Stimulated activated CD8-positive, alpha-beta memory T cell treated with anti-CD3 and anti-CD28 coated beads, Interleukin-4, amount 100 ng/mL, for 24 hours (primary cell): ENCODE measurements around the gene APOL5.
"Not testable (repeated sequence)": the region's sequence is repeated elsewhere in the genome, so short reads cannot be mapped to it uniquely, and the experiment has no call there.

ENCODE experiments used
- DNase-seq: peaks from one replicate; pipeline ENCODE4 v3.0.0-alpha.2; 2020; ENCODE audit warnings: low read depth

Gene APOL5

DNA sequence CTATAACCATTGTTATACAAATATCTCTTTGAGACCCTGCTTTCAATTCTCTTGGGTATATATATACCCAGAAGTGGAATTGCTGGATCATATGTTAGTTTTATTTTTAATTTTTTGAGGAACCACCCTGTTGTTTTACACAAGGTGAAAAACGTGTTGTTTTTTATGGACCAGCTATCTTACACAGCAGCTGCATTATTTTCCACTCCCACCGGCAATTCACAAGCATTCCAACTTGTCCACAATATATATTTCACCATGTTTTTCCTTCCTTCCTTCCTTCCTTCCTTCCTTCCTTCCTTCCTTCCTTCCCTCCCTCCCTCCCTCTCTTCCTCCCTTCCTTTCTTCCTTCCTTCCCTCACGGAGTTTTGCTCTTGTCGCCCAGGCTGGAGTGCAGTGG lies 6.3 kb upstream of the APOL5 start:
- no peak for DNase-seq

DNA sequence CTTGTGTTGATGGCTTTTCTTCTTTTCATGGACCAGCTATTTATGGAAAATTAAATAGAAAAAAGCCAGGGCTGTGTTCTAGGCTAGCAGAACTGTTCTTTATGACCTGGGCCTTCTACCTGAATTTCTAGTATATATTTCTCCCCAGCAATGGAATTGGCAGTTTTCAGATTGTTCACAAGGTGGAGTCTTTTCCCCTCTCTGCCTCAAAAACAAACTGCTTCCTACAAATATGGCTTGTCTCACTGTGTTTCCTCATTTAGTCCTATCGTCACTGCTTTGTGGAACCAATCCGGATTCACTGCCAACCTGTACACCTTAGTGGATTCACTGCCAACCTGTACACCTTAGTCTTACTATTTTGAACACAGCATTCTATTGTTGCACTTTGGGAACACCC lies 5.0 kb upstream of the APOL5 start:
- DNase-seq: no peak

GRCh38 chr22:35719212-35719875 lies 1.7 kb downstream of the APOL5 start:
- DNase-seq: no peak

DNA sequence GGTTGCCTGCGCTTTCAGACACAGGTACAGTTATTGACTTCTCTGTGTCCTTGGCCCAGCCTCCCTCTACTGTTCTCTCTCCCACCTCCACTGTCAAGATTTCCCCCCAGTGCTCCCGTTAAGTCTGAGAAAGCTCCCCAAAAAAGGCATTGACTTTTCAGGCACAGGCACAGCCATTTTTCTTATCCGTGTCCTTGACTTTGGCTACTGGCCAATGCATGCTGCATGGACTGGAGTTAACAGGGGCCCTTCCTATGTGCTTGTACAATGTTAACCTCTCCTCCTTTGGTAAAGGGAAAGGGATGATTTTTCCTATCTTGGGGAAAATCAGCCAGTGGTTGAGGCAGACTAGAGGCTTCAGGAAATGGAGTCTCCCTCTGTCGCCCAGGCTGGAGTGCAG lies 4.3 kb downstream of the APOL5 start:
- no peak for DNase-seq

DNA sequence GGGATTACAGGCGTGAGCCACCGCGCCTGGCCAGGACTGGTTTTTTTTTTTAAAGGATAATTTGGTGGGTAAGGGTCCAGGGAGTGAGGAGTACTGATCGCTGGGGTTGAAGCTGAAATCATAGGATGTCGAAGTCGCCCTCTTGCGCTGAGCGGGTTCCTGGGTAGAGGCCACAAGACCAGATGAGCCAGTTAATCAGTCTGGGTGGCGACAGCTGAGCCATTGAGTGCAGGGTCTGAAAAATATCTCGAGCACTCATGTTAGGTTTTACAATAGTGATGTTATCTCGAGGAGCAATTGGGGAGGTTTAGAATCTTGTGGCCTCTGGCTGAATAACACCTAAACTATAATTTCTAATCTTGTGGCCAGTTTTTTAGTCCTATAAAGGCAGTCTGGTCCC lies 7.8 kb downstream of the APOL5 start:
- DNase-seq: no peak

GRCh38 chr22:35726398-35726797 lies 8.7 kb downstream of the APOL5 start:
- DNase-seq: no peak

- no peak for DNase-seq
These were observed 9.3 kb downstream of the APOL5 start for GRCh38 chr22:35726933-35727332.

DNA sequence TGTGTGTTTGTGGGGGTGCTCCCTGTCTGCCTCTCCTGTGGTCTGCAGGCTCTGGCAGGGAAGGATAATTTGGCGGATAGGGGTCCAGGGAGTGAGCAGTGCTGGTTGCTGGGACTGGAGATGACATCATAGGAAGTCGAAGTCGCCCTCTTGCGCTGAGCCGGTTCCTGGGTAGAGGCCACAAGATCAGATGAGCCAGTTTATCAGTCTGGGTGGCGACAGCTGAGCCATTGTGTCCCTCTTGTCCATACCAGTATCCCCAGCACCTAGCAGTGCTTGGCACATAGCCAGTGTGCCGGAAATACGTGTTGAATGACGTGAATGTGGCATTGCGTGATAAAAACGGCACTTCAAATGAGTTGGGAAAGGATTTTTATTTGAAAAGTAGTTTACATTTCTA lies 9.8 kb downstream of the APOL5 start:
- DNase-seq: no peak

DNA sequence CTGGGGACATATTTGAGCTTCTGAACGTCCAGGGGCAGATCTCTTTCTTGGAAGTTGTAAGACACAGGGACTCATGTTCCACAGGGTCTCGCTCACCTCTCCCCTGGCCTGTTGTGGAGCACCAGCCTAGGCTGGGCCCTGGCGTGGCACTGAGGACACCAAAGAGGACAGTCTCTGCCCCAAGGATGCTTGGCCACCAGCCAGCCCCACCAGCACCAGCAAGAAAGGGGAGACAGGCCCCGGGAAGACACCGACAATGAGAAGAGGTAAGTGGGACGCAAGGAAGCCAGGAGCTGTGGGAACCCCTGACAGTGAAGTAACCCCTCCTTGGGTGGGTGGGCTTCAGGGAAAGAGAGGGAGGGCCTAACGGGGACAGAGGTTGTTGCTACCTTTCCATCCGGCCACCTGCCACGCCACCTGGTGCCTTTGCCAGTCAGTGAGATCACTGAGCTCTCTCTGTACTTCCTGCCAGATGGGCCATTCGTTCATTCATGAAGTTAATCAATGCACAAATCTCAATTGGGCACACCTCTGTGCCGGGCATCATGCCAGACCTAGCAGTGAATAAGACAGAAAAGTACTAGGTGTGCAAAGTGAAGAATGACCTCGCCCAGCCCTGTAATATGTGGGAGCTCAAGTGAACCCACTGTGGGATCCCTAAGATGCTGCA lies 11.1 kb downstream of the APOL5 start:
- DNase-seq: no peak

DNA sequence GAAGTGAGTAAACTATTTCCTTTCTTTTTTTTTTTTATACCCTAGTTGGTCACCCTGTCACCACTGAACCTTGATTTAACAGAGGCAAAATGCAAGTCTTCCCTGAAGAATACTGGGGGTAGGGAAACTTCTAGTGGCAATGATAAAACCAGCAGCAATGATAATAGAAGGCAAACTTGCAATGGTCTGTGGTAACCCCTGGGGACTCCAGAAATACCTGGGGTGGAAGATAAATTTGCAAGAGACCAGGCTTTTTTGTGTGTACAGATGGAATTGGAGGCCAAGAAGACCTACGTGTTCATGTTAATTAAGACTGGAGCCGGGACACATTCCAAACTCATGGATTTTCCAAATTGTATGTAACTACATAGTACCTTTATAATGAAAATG lies 11.6 kb downstream of the APOL5 start:
- DNase-seq: no peak

DNA sequence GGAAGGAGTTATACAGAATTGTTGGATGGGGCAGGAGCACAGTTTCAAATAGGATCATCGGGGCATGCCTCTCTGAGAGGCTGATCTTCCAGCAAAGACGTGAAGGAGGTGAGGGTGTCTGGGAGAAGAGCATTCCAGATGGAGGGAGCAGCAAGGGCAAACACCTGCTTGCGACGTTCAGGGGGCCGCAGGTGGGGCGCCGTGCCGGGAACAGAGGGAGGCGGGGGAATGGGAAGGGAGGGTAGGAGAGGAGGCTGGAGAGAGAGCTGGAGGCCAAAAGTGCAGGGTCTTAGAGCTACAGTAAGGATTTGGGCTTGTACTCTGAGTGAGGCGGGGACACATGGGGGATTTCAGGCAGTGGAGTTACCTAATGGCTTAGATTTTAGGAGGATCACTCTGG lies 13.6 kb downstream of the APOL5 start:
- DNase-seq: no peak

GRCh38 chr22:35732116-35732515 lies 14.4 kb downstream of the APOL5 start:
- no peak for DNase-seq

- DNase-seq: no peak
These were observed 15.4 kb downstream of the APOL5 start for GRCh38 chr22:35733036-35733435.

GRCh38 chr22:35733791-35734516 lies 16.3 kb downstream of the APOL5 start:
- no peak for DNase-seq

DNA sequence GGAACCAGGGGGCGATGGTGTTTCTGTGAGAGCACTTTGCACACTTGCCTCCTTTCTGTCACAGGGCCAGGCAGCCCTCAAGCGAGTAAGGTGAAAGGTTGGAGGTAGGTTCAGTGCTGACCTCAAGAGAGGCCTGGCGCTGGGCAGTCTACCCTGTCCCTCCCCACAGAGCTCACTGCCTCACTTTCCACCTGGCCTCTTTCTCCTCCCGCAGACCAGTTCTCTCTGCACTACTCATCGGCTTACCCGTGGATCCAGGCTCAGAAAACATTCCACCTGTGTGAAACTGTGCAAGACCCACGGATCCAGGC lies 16.8 kb downstream of the APOL5 start:
- no peak for DNase-seq

- no peak for DNase-seq
These were observed 17.9 kb downstream of the APOL5 start for GRCh38 chr22:35735542-35735941.

DNA sequence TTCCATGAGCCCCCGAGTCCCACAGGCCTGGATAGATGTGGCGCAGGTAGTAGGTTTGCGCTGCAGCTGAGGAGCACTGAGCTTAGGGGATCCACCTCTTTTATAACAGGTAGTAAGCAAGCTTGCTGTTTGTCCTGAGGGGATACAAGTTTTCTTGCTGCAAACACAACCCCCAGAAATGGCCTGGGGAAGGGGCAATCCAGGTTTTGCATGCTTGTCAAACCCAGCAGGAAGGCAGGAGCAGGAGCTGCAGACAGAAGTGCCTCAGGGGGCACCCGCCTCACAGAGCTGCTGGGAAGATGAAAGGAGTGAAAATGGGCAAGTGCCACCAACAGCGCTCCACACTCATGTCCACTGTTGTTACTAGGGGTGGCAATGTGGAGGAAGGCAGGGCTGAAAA lies 18.5 kb downstream of the APOL5 start:
- no peak for DNase-seq

DNA sequence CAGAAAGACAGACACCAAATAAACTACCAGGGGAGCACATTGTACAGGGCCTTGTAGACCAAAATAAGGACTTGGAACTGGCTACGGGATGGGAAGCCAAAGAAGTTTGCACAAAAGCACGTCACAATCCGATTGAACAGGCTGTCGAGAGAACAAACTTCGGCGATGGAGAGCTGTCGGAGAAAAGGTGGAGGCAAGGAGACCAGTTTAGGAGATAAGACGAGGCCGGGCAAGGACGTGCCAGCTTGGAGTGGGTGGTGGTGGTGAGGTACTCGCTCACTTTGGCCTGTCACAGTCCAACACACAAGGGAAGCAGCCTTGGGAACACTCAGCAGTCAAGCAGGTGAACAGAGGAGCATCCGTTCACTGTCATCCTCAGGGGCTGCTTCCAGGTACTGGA lies 19.0 kb downstream of the APOL5 start:
- no peak for DNase-seq

GRCh38 chr22:35737886-35738285 lies 20.2 kb downstream of the APOL5 start:
- DNase-seq: not testable (repeated sequence)

GRCh38 chr22:35739076-35739930 lies 21.6 kb downstream of the APOL5 start:
- no peak for DNase-seq

DNA sequence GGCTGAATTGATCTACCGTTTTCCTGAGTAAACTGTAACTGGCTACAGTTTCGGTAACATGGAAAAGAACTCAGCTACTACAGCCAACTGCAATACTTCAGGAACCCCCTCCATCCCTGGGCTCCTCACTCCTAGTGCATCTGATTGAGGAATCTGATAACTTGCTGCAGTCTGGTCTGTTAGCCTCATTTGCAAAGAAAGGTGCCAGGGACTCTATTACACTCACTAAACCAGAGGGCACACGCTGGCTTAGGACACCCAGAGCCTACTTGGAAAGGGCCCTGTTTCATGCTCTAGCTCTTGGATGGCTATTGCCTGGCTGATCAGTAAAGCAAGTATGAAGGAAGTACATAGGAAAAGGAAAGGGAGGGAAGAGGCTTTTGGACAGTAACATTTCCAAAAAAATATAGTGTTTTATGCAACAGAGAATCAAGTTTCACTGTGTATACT lies 22.3 kb downstream of the APOL5 start:
- no peak for DNase-seq

DNA sequence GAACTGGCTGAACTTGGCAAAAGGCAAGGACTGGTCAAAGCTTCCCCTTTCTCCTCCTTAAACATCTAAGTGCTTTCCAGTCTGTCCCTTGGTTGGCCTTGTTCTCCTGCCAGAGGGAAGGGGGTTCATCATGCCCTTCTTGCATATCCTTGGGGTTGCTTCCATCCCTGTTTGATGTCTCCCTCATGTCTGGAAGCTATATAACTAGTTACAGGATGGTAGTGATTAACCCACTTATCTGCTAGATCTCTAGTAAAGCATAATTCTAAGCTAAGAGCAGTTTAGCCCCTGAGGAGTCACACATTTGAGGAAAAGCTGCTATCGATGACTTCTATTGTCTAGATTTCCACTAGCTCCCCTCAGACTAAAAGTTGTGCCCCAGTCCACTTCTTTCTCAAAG lies 22.9 kb downstream of the APOL5 start:
- no peak for DNase-seq
